Left ventricle myocardium superior (tissue), 1 donor: Measurements from ENCODE around the gene ZNF32. TPM values are rescaled to one million over a fixed set of nuclear protein-coding genes. Genes with fewer than 3 reads are reported as not detected.
A peak's percentile ranks its signal among the peaks of the same experiment; 100 is the strongest.
"Not testable (repeated sequence)": the region's sequence is repeated elsewhere in the genome, so short reads cannot be mapped to it uniquely, and the experiment has no call there.

Experiments used
- ATAC-seq: fragments of 200-7000 bp; cut with Tn5 transposase; one replicate; pipeline ENCODE4 v1.9.1; 2020; ENCODE audit warnings: mild to moderate bottlenecking, moderate library complexity
- DNase-seq: peaks from one replicate; pipeline ENCODE4 v3.0.0-alpha.2; 2020
- intact Hi-C: fragments of 100-400 bp; cut with micrococcal nuclease; formaldehyde crosslinking; loops from one replicate; pipeline ENCODE4 v1.11.0; 2022
- total RNA-seq: library from RNA; stranded (reverse); fragmentation: NEBNext Ultra II Directional; extraction: Animal tissue kit (Norgen Biotek cat#: 25700); gene quantifications from one replicate; pipeline ENCODE4 v1.2.1, GENCODE V29; 2021
- donor health status: DM: no; HTN: yes; CAD: no; lungs with severe emphysema.

Gene ZNF32
- total RNA-seq, 1 donor from 2014 or later = 47.1 TPM

DNA sequence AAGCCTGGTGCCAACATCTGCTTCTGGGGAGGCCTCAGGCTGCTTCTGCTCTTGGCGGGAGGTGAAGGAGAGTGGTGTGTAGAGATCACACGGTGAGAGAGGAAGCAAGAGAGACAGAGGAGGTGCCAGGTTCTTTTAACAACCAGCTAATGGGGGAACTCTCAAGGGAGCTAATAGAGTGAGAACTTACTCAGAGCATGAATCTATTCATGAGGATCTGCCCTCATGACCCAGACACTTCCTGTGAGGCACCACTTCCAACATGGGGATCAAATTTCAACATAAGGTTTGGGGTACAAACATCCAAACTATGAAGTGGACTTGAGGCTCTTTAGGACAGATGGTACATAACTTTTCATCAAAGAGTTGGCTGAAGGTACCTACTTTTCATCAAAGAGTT lies 5.1 kb upstream of the ZNF32 start:
- DNase-seq = no peak
- ATAC-seq = no peak
- intact Hi-C loops = no loop called here

DNA sequence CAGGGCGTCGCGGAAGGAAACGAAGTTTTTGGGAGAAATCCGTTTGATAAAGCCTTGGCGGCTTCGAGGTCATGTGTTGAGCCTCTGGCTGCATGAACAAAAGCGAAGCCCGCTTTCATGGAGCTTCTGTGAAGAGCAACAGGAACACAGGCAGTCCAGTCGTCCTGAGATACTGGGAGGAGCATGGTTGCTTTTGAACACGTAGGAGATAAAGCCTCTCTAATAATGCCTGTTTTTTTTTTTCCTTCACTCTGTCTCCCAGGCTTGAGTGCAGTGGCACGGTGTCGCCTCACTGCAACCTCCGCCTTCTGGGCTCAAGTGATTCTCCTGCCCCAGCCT lies 473 bp upstream of the ZNF32 start:
- ATAC-seq = peak; percentile 15
- intact Hi-C loops = no loop called here
- no peak for DNase-seq

DNA sequence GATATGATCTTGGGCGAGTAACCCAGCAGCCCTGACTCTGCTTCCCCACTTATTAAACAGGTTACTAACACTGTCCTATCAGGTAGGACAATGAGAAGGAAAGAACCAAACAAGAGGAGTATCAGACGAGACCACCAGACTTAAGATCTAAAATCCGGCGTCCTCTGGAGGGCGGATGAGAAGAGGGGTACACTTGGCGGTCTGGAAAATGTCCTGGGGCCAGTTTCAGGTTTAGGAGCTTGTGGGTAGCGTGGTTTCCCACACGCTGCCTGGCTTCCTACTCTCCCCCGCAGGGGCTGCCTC lies 635 bp downstream of the ZNF32 start:
- DNase-seq (no peak), ATAC-seq (no peak)
- intact Hi-C loops = no loop called here

DNA sequence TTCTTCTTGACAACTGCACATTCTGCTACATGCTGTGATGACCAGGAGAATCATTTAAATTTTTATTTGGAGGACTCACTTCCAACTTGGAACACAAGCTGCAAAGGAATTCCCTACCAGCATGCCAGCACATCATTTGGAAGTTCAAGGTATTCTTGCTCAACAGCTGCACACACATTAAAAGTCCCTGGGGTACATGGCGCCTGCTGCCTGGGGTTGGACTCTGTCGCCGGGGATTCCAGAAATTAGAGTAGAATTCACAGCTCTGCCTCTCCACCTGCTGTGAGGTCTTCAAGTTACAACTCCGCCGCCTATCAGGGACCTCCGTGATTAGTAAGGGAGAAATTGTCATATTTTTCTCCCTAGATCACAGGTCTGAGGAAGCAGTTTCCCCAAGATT lies 1.1 kb downstream of the ZNF32 start:
- DNase-seq = no peak
- intact Hi-C loops = no loop called here
- ATAC-seq = no peak

DNA sequence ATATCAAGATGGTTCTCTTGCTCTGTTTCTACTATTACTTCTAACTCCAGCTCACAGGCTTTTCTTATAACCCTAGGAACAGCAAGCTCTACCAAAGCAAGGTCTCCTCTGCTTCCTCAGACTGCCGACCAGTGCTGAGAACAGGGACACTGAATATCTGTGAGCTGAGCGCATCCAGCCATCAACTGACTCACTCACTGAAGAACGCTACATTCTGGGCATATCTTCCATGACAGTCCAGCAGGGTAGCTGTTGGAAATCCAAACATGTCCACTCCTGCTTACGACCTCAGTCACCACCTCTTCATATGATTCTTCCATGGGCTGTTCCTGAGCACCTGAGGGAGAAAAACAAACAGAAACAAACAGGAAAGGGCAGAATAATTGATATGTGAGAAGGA lies 2.8 kb downstream of the ZNF32 start:
- DNase-seq = no peak
- intact Hi-C loops = no loop called here
- ATAC-seq = no peak

DNA sequence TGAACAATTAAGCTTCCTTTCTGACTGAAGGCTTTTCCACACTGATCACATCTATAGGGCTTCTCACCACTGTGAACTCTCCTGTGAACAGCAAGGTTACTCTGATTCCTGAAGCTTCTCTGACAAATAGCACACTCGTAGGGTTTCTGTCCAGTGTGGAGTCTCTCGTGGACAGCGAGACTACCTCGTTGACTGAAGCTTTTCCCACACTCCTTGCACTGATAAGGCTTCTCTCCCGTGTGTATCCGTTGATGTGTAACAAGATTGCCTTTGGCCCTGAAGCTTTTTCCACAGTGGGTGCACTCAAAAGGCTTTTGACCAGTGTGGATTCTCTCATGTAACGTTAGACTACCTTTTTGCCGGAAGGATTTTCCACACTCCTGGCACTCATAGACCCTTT lies 4.4 kb downstream of the ZNF32 start:
- ATAC-seq (no peak), DNase-seq (no peak)
- intact Hi-C loops = no loop called here

DNA sequence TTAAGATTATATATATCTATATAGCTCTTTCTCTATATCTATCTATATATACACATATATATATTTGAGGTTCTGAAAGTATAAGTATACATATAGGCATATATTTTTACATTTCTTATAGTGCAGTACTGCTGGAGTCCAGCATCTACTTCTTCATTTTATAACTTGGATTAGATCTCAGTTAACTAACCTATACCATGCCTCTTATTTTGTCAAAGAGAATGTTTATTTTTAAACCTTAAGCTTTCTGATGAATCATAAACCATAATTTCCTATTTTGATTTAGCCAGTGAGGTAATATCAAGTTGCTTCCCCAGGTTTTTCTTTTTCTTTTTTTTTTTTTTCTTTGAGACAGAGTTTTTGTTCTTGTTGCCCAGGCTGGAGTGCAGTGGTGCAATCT lies 8.1 kb downstream of the ZNF32 start:
- ATAC-seq = no peak
- intact Hi-C loops = no loop called here

DNA sequence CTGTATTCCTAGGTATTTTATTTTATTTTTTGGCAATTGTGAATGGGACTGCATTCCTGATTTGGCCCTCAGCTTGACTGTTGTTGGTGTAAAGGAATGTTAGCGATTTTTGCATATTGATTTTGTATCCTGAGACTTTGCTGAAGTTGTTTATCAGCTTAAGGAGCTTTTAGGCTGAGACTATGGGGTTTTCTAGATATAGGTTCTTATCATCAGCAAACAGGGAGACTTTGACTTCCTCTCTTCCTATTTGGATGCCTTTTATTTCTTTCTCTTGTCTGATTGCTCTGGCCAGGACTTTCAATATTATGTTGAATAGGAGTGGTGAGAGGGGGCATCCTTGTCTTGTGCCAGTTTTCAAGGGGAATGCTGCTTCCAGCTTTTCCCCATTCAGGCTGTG lies 12.9 kb downstream of the ZNF32 start:
- ATAC-seq, intact Hi-C loops, DNase-seq: not testable (repeated sequence)

More for the DNA sequence above, 8.1 kb downstream of the ZNF32 start:
- DNase-seq = no peak

DNA sequence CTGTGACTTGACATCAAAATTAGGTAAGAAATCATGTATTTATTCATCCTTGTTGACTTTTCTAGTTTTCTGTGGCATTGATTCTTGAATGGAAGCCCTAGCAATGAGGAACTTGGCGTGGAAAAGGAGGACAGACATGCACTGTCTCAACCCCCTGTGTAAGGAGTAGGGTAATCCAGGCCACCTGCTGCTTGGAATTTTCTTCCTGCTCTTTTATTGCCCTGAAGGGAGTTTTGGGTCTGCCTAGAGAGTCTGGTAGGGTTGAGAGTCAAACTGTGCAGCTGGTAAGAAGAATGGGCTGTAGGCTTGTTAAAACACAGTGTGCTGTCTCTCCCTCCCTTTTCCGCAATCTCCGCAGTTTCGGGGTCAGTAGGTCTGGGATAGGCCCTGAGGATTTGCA lies 19.7 kb downstream of the ZNF32 start:
- DNase-seq = no peak
- no peak for ATAC-seq
- intact Hi-C loops = no loop called here

DNA sequence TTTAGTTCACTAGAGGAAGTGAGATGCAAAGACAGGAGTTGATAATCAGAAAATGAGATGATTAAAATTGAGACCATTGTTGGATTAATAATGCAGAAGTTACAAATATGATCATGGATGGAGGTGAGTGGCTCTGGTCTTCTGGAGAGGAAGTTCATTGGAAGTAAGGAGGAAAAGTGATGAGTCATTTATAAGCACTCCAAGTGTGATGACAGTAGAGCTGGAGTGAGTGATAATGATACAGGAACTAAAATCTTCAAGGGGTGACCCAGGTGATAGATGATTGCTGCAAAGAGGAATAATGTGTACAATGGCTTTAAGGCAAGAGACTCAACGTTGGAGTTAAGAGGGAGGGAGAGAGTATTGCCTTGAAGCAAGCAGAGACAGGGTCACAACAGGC lies 20.7 kb downstream of the ZNF32 start:
- ATAC-seq (no peak), DNase-seq (no peak)
- intact Hi-C loops = no loop called here

DNA sequence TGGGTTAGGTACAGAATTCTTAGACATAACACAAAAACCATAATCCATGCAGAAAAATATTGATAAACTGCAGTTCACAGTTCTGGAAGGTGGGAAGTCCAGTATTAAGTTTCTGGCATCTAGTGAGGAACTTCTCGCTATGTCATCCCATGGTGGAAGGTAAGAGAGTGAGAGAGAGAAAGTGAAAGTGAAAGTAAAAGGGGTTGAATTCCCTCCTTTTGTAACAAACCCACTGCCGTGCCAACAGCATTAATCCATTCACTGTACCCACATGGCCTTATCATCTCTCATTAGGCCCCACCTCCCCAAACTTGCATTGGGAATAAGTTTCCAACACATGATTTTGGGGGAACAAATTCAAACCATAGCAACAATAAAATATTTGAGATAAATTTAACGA lies 25.3 kb downstream of the ZNF32 start:
- ATAC-seq = no peak
- DNase-seq = no peak
- intact Hi-C loops = no loop called here

DNA sequence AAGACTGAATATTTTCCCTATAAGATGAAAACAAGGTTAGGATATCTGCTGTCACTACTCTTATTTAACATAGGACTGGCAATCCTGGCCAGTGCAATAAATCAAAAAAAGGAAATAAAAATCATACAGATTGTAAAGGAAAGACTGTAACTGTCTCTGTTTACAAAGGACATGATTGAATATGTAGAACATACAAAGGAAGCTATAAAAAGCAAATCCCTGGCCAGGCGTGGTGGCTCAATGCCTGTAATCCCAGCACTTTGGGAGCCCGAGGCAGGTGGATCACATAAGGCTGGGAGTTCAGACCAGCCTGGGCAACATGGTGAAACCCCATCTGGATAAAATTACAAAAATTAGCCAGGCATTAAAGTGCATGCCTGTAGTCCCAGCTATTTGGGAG lies 26.6 kb downstream of the ZNF32 start:
- ATAC-seq (no peak), DNase-seq (no peak)
- intact Hi-C loops = no loop called here

DNA sequence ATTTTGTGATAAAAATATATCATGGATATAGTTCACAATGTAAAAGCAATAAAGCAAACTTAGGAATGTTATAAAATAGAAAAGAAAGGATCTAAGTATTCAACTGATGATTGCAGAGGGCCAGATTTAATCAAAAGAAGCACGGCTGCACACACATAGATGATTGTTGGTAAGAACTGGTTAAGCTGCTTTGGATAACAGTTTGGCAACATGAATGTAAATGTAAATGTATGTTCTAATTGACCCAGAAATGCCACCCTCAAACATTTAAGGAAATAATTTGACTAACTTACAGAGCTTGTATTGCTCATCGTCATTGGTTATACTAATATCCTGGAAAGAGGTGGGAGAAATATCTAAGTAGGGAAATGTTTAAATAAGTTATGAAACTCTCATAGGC lies 29.3 kb downstream of the ZNF32 start:
- DNase-seq (no peak), ATAC-seq (no peak)
- intact Hi-C loops = no loop called here

DNA sequence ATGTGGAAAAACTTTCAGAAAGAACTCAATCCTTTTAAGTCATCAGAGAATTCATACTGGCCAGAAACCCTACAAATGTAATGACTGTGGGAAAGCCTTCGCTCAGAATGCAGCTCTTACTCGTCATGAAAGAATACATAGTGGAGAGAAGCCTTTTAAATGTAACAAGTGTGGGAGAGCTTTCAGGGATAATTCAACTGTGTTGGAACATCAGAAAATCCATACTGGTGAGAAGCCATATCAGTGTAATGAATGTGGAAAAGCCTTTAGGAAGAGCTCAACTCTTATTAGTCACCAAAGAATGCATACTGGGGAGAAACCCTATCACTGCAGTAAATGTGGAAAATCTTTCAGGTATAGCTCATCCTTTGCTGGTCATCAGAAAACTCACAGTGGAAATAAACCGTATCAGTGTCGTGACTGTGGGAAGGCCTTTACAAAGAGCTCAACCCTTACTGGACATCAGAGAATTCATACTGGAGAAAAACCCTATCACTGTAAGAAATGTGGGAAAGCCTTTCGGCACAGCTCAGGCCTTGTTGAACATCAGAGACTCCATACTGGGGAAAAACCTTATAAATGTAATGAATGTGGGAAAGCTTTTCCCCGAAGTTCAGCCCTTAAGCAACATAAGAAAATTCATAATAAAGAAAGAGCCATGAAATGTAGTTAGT lies 31.8 kb downstream of the ZNF32 start:
- intact Hi-C loops = no loop called here

DNA sequence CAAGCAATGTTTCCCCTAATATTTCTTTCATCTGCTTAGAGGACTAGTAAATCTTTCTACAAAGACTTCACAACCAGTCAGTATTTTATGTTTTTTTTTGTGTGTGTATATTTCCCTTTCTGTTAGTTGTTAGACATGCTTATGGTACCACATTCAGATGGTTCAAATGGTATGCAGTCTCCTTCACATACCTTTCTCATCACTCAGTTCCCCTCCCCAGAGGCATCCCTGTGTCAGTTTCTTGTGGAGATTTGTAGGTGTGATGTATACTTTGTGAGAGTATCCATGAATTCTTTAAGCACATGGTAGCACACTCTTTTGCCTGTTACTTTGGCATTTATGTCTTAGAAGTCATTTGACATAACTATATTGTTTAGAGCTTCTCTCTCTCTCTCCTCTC lies 38.0 kb downstream of the ZNF32 start:
- intact Hi-C loops = no loop called here
- no peak for ATAC-seq
- DNase-seq = no peak

More for the DNA sequence above, 31.8 kb downstream of the ZNF32 start:
- DNase-seq (no peak), ATAC-seq (no peak)

DNA sequence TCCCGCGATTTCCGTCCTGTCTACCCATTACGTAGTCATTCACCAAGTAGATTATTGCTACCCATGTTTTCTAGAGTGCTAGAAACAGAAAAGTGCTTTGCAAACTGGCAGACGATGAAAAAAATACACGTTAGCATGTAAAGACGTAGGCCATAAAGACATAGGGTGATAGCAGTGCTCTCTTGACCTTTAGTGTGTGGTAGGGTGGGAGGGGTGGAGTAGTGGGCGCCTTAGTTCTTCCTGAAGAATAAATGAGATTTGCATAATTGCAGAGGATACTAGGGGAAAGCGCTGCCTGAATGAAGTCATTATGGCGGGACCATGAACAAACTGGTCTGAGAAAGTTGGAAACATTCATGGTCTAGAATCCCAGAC lies 41.5 kb downstream of the ZNF32 start:
- ATAC-seq (no peak), DNase-seq (no peak)
- intact Hi-C loops = no loop called here

DNA sequence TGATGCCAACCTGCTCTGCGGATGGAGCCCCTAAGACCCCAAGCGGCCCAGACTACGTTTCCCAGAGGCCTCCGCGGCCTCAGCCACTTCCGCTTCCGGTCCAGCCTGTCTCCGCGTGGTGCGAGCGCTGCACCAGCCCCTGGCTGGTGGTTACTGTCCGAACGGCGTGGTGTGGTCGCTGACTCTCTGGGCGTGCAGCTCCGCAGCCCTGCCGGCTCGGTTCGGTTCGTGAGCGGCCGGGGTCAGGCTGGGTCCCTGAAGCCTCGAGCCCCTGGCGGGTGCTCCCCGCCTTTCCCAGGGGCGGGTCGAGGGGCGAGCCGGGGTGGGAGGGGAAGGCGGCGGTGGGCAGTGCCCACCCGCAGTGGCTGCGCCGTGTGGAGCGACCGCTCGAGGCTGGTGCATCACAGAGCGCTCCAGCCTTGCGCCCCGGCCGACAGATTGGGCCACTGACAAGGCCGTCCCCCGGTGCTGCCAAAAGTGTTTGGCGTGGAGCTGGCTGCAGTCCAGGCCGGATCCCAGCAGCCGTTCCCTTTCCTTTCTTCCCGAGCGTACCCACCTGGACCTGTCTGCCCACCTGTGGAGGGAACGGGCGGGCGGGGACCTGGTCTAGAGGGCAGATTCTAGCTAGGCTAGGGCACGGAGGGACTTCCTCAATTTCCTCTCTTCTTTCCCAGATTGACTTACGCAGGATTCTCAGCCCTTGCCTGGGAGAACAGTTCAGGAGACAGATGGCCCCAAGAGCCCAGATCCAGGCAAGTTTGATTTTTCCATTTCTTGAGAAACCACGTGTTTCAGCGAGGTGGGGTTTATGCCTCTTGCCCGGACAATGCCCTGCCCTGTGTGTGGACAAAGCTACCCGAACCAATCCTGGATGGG lies 42.1 kb downstream of the ZNF32 start, which contains the start of gene ZNF485:
Gene ZNF485 (plus strand): TSS at position 116 of the 876 bp plus-strand sequence. CDS start 613 bp downstream, at position 729.
- ATAC-seq (peak; percentile 98), DNase-seq (peak; percentile 86)
- intact Hi-C loops = no loop called here

DNA sequence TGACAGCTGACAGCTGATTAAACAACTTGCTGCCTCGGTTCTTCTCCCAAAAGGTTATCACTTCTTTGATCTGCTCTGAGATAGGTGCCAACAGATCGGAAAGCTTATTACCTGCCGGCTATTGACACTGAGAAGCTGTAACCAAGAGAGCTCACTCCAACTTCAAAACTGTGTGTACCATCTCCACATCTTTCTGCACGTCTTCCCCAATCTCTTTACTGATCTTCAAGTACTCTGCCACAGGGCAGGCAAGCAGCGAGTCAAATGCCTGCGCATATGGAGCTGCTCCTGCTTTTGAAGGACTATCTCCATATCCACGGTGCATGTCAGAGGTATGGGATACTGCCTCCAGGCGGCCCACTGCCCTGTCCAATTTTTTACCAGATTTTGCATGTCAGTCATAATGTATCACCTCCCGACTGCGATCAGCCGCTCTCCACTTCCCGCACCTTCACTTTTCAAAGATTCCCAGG lies 42.8 kb downstream of the ZNF32 start:
- ATAC-seq (peak; percentile 48), DNase-seq (no peak)
- intact Hi-C loops = no loop called here

DNA sequence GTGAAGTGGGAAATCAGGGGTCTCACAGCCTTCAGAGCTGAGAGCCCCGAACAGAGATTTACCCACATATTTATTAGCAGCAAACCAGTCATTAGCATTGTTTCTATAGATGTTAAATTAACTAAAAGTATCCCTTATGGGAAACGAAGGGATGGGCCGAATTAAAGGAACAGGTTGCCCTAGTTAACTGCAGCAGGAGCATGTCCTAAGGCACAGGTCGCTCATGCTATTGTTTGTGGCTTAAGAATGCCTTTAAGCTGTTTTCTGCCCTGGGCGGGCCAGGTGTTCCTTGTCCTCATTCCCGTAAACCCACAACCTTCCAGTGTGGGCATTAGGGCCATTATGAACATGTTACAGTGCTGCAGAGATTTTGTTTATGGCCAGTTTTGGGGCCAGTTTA lies 47.1 kb downstream of the ZNF32 start:
- intact Hi-C loops = not testable (repeated sequence)

DNA sequence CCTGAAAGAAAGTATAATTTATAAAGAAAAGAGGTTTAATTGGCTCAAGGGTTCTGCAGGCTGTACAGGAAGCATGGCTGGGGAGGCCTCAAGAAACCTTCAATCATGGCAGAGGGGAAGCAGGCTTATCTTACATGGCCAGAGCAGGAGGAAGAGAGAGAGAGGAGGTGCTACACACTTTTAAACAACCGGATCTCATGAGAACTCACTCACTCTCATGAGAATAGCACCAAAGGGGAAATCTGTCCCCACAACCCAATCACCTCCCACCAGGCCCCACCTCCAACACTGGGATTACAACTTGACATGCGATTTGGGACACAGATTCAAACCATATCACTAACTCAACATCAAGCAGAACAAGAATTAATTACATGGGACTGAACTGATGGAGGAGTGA lies 49.3 kb downstream of the ZNF32 start:
- no peak for ATAC-seq
- no peak for DNase-seq
- intact Hi-C loops = no loop called here

More for the DNA sequence above, 47.1 kb downstream of the ZNF32 start:
- not testable (repeated sequence) for ATAC-seq, DNase-seq

DNA sequence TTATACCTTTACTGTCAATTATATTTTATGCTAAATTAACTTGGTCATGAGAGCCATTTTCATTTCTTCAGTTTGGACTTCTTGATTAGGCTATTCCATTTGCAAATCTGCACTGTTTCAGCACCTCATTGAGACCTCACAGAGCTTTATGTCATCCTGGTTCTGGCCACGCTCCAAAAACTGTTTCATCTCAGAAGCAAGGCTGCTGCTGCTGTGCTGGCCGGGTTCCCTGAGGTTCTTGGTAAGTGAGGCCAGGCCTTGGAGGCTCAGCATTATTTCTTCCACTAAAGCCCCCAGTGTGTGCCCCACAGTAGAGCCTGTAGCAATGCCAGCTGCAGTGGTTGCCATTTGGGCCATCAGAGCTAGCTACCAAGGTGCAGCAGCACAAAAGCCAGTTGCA lies 50.2 kb downstream of the ZNF32 start:
- DNase-seq = peak; percentile 46
- intact Hi-C loops = no loop called here
- peak; percentile 75 for ATAC-seq
